MG63 (cell line): ENCODE data around the gene PTPRF. TPM values are rescaled to one million over a fixed set of nuclear protein-coding genes. Genes with fewer than 3 reads are reported as not detected.
"Not testable (repeated sequence)": the region's sequence is repeated elsewhere in the genome, so short reads cannot be mapped to it uniquely, and the experiment has no call there.

Experiments
- DNase-seq: peaks from one replicate; pipeline ENCODE4 v3.0.0-alpha.2; 2020
- H3K27me3 ChIP-seq: fragments of 250-450 bp; sonication (Bioruptor Pico); 2 replicates; pipeline ENCODE4 v1.5.1; 2020; ENCODE audit warnings: mild to moderate bottlenecking, moderate library complexity
- H3K36me3 ChIP-seq: fragments of 250-450 bp; sonication (Bioruptor Pico); 2 replicates; pipeline ENCODE4 v1.5.1; 2020; ENCODE audit warnings: mild to moderate bottlenecking, moderate library complexity
- H3K4me3 ChIP-seq: fragments of 250-450 bp; sonication (Bioruptor Pico); 2 replicates; pipeline ENCODE4 v1.5.1; 2020; ENCODE audit warnings: mild to moderate bottlenecking, moderate library complexity
- H3K9me3 ChIP-seq: fragments of 250-450 bp; sonication (Bioruptor Pico); 2 replicates; pipeline ENCODE4 v1.5.1; 2020; ENCODE audit warnings: mild to moderate bottlenecking, moderate library complexity
- total RNA-seq: library from RNA; depleted of rRNA; stranded (reverse); fragments of >200 nt; shearing (Covaris generic); gene quantifications from 2 replicates; pipeline ENCODE4 v1.2.3, GENCODE V29; 2014; ENCODE audit warnings: low replicate concordance

Gene PTPRF
- total RNA-seq, 1 experiment from 2014 or later: 33.0 TPM

GRCh38 chr1:43619314-43619790 is 88.7 kb downstream of the PTPRF start:
- H3K9me3 ChIP-seq: no peaks in the 10 kb centered on the region
- no peak for DNase-seq
- H3K4me3 ChIP-seq: no peak overlapping the region
- H3K36me3 ChIP-seq: no peaks in the 10 kb centered on the region
- no peaks in the 10 kb centered on the region for H3K27me3 ChIP-seq

- no peak overlapping the region for H3K4me3 ChIP-seq
- DNase-seq: no peak
- H3K27me3 ChIP-seq: no peaks in the 10 kb centered on the region
- no peaks in the 10 kb centered on the region for H3K9me3 ChIP-seq
- no peaks in the 10 kb centered on the region for H3K36me3 ChIP-seq
These were observed 89.6 kb downstream of the PTPRF start for GRCh38 chr1:43619996-43620920.

- Histone ChIP-seq H3K27me3 (no peaks in the 10 kb centered on the region), H3K36me3 (no peaks in the 10 kb centered on the region), H3K4me3 (no peak overlapping the region), H3K9me3 (no peaks in the 10 kb centered on the region)
- DNase-seq: no peak
These were observed 90.3 kb downstream of the PTPRF start for GRCh38 chr1:43620956-43621355.

GRCh38 chr1:43621386-43621785 is 90.7 kb downstream of the PTPRF start:
- no peaks in the 10 kb centered on the region for H3K9me3 ChIP-seq
- no peaks in the 10 kb centered on the region for H3K27me3 ChIP-seq
- H3K36me3 ChIP-seq: no peaks in the 10 kb centered on the region
- no peak for DNase-seq
- no peak overlapping the region for H3K4me3 ChIP-seq

GRCh38 chr1:43621861-43622260 is 91.2 kb downstream of the PTPRF start:
- Histone ChIP-seq H3K27me3 (no peaks in the 10 kb centered on the region), H3K4me3 (no peak overlapping the region), H3K9me3 (no peaks in the 10 kb centered on the region), H3K36me3 (no peaks in the 10 kb centered on the region)
- no peak for DNase-seq

GRCh38 chr1:43622471-43622870 is 91.8 kb downstream of the PTPRF start:
- Histone ChIP-seq H3K4me3 (no peak overlapping the region), H3K27me3 (no peaks in the 10 kb centered on the region), H3K36me3 (no peaks in the 10 kb centered on the region), H3K9me3 (no peaks in the 10 kb centered on the region)
- no peak for DNase-seq

GRCh38 chr1:43622901-43623780 is 92.5 kb downstream of the PTPRF start:
- Histone ChIP-seq H3K4me3 (no peak overlapping the region), H3K27me3 (no peaks in the 10 kb centered on the region), H3K36me3 (no peaks in the 10 kb centered on the region), H3K9me3 (no peaks in the 10 kb centered on the region)
- DNase-seq: no peak

- Histone ChIP-seq H3K4me3 (no peak overlapping the region), H3K36me3 (no peaks in the 10 kb centered on the region), H3K27me3 (no peaks in the 10 kb centered on the region), H3K9me3 (no peaks in the 10 kb centered on the region)
- DNase-seq: no peak
These were observed 94.5 kb downstream of the PTPRF start for GRCh38 chr1:43625063-43625780.

GRCh38 chr1:43632135-43632670 is 101.5 kb downstream of the PTPRF start:
- Histone ChIP-seq H3K9me3 (no peaks in the 10 kb centered on the region), H3K4me3 (no peak overlapping the region)
- no peak for DNase-seq

GRCh38 chr1:43634721-43635120 is 104.0 kb downstream of the PTPRF start:
- no peak overlapping the region for H3K4me3 ChIP-seq

More at GRCh38 chr1:43632135-43632670, 101.5 kb downstream of the PTPRF start:
- H3K27me3 ChIP-seq: no peaks in the 10 kb centered on the region
- H3K36me3 ChIP-seq: no peaks in the 10 kb centered on the region

GRCh38 chr1:43636006-43636641 is 105.4 kb downstream of the PTPRF start:
- no peaks in the 10 kb centered on the region for H3K36me3 ChIP-seq
- H3K9me3 ChIP-seq: no peaks in the 10 kb centered on the region
- H3K27me3 ChIP-seq: no peaks in the 10 kb centered on the region
- DNase-seq: no peak
- H3K4me3 ChIP-seq: no peak overlapping the region

More at GRCh38 chr1:43634721-43635120, 104.0 kb downstream of the PTPRF start:
- Histone ChIP-seq H3K36me3 (no peaks in the 10 kb centered on the region), H3K9me3 (no peaks in the 10 kb centered on the region), H3K27me3 (no peaks in the 10 kb centered on the region)
- DNase-seq: no peak

GRCh38 chr1:43637267-43637666 is 106.6 kb downstream of the PTPRF start:
- no peaks in the 10 kb centered on the region for H3K36me3 ChIP-seq
- no peak for DNase-seq
- H3K4me3 ChIP-seq: no peak overlapping the region

GRCh38 chr1:43638381-43638780 is 107.7 kb downstream of the PTPRF start:
- H3K36me3 ChIP-seq, H3K27me3 ChIP-seq, H3K4me3 ChIP-seq, H3K9me3 ChIP-seq, DNase-seq: not testable (repeated sequence)

More at GRCh38 chr1:43637267-43637666, 106.6 kb downstream of the PTPRF start:
- Histone ChIP-seq H3K9me3 (no peaks in the 10 kb centered on the region), H3K27me3 (no peaks in the 10 kb centered on the region)

GRCh38 chr1:43639976-43640794 is 109.5 kb downstream of the PTPRF start:
- Histone ChIP-seq H3K4me3 (no peak overlapping the region), H3K27me3 (no peaks in the 10 kb centered on the region), H3K9me3 (no peaks in the 10 kb centered on the region), H3K36me3 (no peaks in the 10 kb centered on the region)
- DNase-seq: no peak

- no peaks in the 10 kb centered on the region for H3K9me3 ChIP-seq
- no peak overlapping the region for H3K4me3 ChIP-seq
- no peaks in the 10 kb centered on the region for H3K36me3 ChIP-seq
- no peak for DNase-seq
- no peaks in the 10 kb centered on the region for H3K27me3 ChIP-seq
These were observed 113.9 kb downstream of the PTPRF start for GRCh38 chr1:43644558-43644957.
